H9 (cell line): ENCODE results near the gene LMOD1. TPM values are rescaled to one million over a fixed set of nuclear protein-coding genes. Genes with fewer than 3 reads are reported as not detected.

ENCODE experiments used
- DNase-seq: peaks from one replicate; pipeline ENCODE4 v3.0.0-alpha.2; 2017
- H2AFZ ChIP-seq: one replicate; pipeline ENCODE4 v1.6.1; 2013; ENCODE audit warnings: mild to moderate bottlenecking, low read length, control low read depth, moderate library complexity
- H2AK5ac ChIP-seq: 2 replicates; pipeline ENCODE4 v1.6.1; 2013; ENCODE audit warnings: low read length, control low read depth, mixed read lengths; ENCODE audit not compliant: insufficient read length
- H2BK120ac ChIP-seq: one replicate; pipeline ENCODE4 v1.6.1; 2013; ENCODE audit warnings: low read depth, mild to moderate bottlenecking, low read length, control low read depth, inconsistent platforms; ENCODE audit not compliant: poor library complexity, severe bottlenecking
- H2BK12ac ChIP-seq: 2 replicates; pipeline ENCODE4 v1.6.1; 2013; ENCODE audit warnings: low read length, control low read depth, mixed read lengths, low read depth; ENCODE audit not compliant: insufficient read length
- H2BK15ac ChIP-seq: 2 replicates; pipeline ENCODE4 v1.6.1; 2013; ENCODE audit warnings: low read depth, low read length, control low read depth
- H2BK20ac ChIP-seq: one replicate; pipeline ENCODE4 v1.6.1; 2013; ENCODE audit warnings: low read depth, mild to moderate bottlenecking, low read length, control low read depth, inconsistent platforms; ENCODE audit not compliant: poor library complexity, severe bottlenecking
- H2BK5ac ChIP-seq: 2 replicates; pipeline ENCODE4 v1.6.1; 2013; ENCODE audit warnings: low read length, control low read depth, mixed read lengths; ENCODE audit not compliant: insufficient read length
- H3K14ac ChIP-seq: 2 replicates; pipeline ENCODE4 v1.6.1; 2013; ENCODE audit warnings: low read length, control low read depth; ENCODE audit not compliant: insufficient read depth
- H3K18ac ChIP-seq: 2 replicates; pipeline ENCODE4 v1.6.1; 2013; ENCODE audit warnings: low read depth, mild to moderate bottlenecking, mixed read lengths, low read length, control low read depth; ENCODE audit not compliant: insufficient read length
- H3K23ac ChIP-seq: 2 replicates; pipeline ENCODE4 v1.6.1; 2013; ENCODE audit warnings: low read length, control low read depth, mixed read lengths, low read depth; ENCODE audit not compliant: insufficient read length
- H3K23me2 ChIP-seq: 2 replicates; pipeline ENCODE4 v1.6.1; 2013; ENCODE audit warnings: low read depth, mild to moderate bottlenecking, mixed read lengths, low read length, control low read depth; ENCODE audit not compliant: insufficient read length, poor library complexity, severe bottlenecking
- H3K27ac ChIP-seq: 2 replicates; pipeline ENCODE4 v1.5.1; 2013; ENCODE audit warnings: low read length, control low read depth, mixed read lengths, low read depth; ENCODE audit not compliant: insufficient read length
- H3K27me3 ChIP-seq: 2 replicates; pipeline ENCODE4 v1.6.1; 2013; ENCODE audit warnings: low read length, control low read depth, inconsistent platforms; ENCODE audit not compliant: insufficient read depth
- H3K4ac ChIP-seq: 2 replicates; pipeline ENCODE4 v1.6.1; 2013; ENCODE audit warnings: low read depth, mild to moderate bottlenecking, control low read depth, inconsistent platforms, low read length, moderate library complexity
- H3K4me1 ChIP-seq: 2 replicates; pipeline ENCODE4 v1.6.1; 2013; ENCODE audit warnings: low read length, control low read depth, inconsistent platforms; ENCODE audit not compliant: insufficient read depth
- H3K4me2 ChIP-seq: 2 replicates; pipeline ENCODE4 v1.6.1; 2013; ENCODE audit warnings: low read length, control low read depth, mixed read lengths; ENCODE audit not compliant: insufficient read length, insufficient read depth
- H3K56ac ChIP-seq: 2 replicates; pipeline ENCODE4 v1.6.1; 2013; ENCODE audit warnings: low read depth, mild to moderate bottlenecking, mixed read lengths, low read length, control low read depth; ENCODE audit not compliant: insufficient read length
- H3K79me1 ChIP-seq: 2 replicates; pipeline ENCODE4 v1.6.1; 2013; ENCODE audit warnings: low read depth, mild to moderate bottlenecking, moderate library complexity, low read length, control low read depth, inconsistent platforms; ENCODE audit not compliant: insufficient read depth, poor library complexity, severe bottlenecking
- H3K79me2 ChIP-seq: 2 replicates; pipeline ENCODE4 v1.6.1; 2013; ENCODE audit warnings: low read length, control low read depth, inconsistent platforms; ENCODE audit not compliant: insufficient read depth
- H3K9ac ChIP-seq: 2 replicates; pipeline ENCODE4 v1.6.1; 2013; ENCODE audit warnings: low read length, control low read depth, mixed read lengths; ENCODE audit not compliant: insufficient read length; ENCODE audit errors: extremely low read depth
- H3K9me3 ChIP-seq: one replicate; pipeline ENCODE4 v1.6.1; 2013; ENCODE audit warnings: low read depth, low read length, inconsistent platforms; ENCODE audit not compliant: control insufficient read depth
- H3T11ph ChIP-seq: one replicate; pipeline ENCODE4 v1.6.1; 2013; ENCODE audit warnings: mild to moderate bottlenecking, low read length, control low read depth, inconsistent platforms
- H4K20me1 ChIP-seq: one replicate; pipeline ENCODE4 v1.6.1; 2013; ENCODE audit not compliant: control insufficient read depth, insufficient read length, insufficient read depth
- H4K5ac ChIP-seq: 2 replicates; pipeline ENCODE4 v1.6.1; 2013; ENCODE audit warnings: low read depth, mild to moderate bottlenecking, mixed read lengths, low read length, control low read depth; ENCODE audit not compliant: insufficient read length
- H4K8ac ChIP-seq: replicated peaks from 2 replicates; pipeline ENCODE4 v1.6.1; 2013; ENCODE audit warnings: low read length, control low read depth, mixed read lengths, low read depth; ENCODE audit not compliant: insufficient read length
- H4K91ac ChIP-seq: 2 replicates; pipeline ENCODE4 v1.6.1; 2013; ENCODE audit warnings: low read depth, mild to moderate bottlenecking, moderate library complexity, mixed read lengths, low read length, control low read depth; ENCODE audit not compliant: insufficient read length
- H3K27ac Mint-ChIP-seq, 3 experiments: 2 replicates in 2 of 3; 3 replicates in 1 of 3; pipeline ENCODE4 v1.8.0; 2020 to 2021; ENCODE audit warnings: mixed read lengths in 3 of 3, mild to moderate bottlenecking in 1 of 3, moderate library complexity in 1 of 3
- H3K27me3 Mint-ChIP-seq: 2 replicates; pipeline ENCODE4 v1.8.0; 2021; ENCODE audit warnings: low read depth, mild to moderate bottlenecking, moderate library complexity, mixed read lengths
- H3K36me3 Mint-ChIP-seq, 3 experiments: 2 replicates in 2 of 3; 3 replicates in 1 of 3; pipeline ENCODE4 v1.8.0; 2020 to 2021; ENCODE audit warnings: low read depth in 3 of 3, mixed read lengths in 3 of 3; ENCODE audit not compliant: insufficient read depth in 1 of 3
- H3K4me1 Mint-ChIP-seq, 2 experiments: 2 replicates each; pipeline ENCODE4 v1.8.0; 2020; ENCODE audit warnings: mixed read lengths in 2 of 2
- H3K4me3 Mint-ChIP-seq, 2 experiments: 2 replicates in 1 of 2; 3 replicates in 1 of 2; pipeline ENCODE4 v1.8.0; 2020 to 2021; ENCODE audit warnings: mild to moderate bottlenecking in 2 of 2, mixed read lengths in 2 of 2, moderate library complexity in 1 of 2
- H3K9me3 Mint-ChIP-seq, 2 experiments: 2 replicates in 1 of 2; 3 replicates in 1 of 2; pipeline ENCODE4 v1.8.0; 2020; ENCODE audit warnings: mild to moderate bottlenecking in 2 of 2, mixed read lengths in 2 of 2, moderate library complexity in 1 of 2
- CTCF ChIP-seq: fragments of 200-600 bp; sonication (generic); conservative IDR thresholded peaks from 3 replicates; pipeline ENCODE4 v1.8.0; 2021; ENCODE audit warnings: antibody characterized with exemption, mild to moderate bottlenecking
- WGBS: extraction: QIAGEN DNeasy Blood & Tissue Kit; methylation state at CpG from one replicate; pipeline ENCODE4 v1.1.7; 2013; ENCODE audit warnings: missing lambda C conversion rate, low lambda C conversion rate, mixed read lengths; ENCODE audit not compliant: insufficient read length; ENCODE audit errors: extremely low coverage; 5-methylcytosine and 5-hydroxymethylcytosine counted together
- total RNA-seq: library from RNA; stranded (reverse); gene quantifications from 2 replicates; pipeline ENCODE4 v1.2.1, GENCODE V29; 2021

LMOD1 gene
- total RNA-seq, 1 experiment from 2014 or later, result 0.31 TPM

- H2BK5ac ChIP-seq, result no peak overlapping the region
- H4K8ac ChIP-seq, result no peak overlapping the region
- H4K5ac ChIP-seq, result no peak overlapping the region
- no peaks in the 10 kb centered on the region for H3K79me2 ChIP-seq
- no peak overlapping the region for H3K14ac ChIP-seq
- no CpG with 5 or more reads among the region's 3 CpGs for WGBS
- H3K4me2 ChIP-seq, result no peak overlapping the region
- no peak overlapping the region for H4K91ac ChIP-seq
- no peak overlapping the region for H2BK20ac ChIP-seq
- no peaks in the 10 kb centered on the region for H4K20me1 ChIP-seq
- H3K18ac ChIP-seq, result no peak overlapping the region
- H2BK15ac ChIP-seq, result no peak overlapping the region
- H3K9me3 ChIP-seq, result no peaks in the 10 kb centered on the region
- no peak overlapping the region for H3K27ac ChIP-seq
- no peaks in the 10 kb centered on the region for H3K9me3 Mint-ChIP-seq
- peaks cover 30 to 39% of the 10 kb centered on the region in 2 experiments for H3K4me1 Mint-ChIP-seq
- no peaks in the 10 kb centered on the region for H3K36me3 Mint-ChIP-seq
- no peak overlapping the region for H2AK5ac ChIP-seq
- no peak overlapping the region for H3K56ac ChIP-seq
- H3K27me3 ChIP-seq, result no peaks in the 10 kb centered on the region
- no peak overlapping the region for H3K27ac Mint-ChIP-seq
- H3K27me3 Mint-ChIP-seq, result peaks cover 15% of the 10 kb centered on the region
- no peak overlapping the region for H2AFZ ChIP-seq
- H3K4me1 ChIP-seq, result peaks cover 5% of the 10 kb centered on the region; the same call in 1 of the 2 replicates
- no peak for DNase-seq
- no peak overlapping the region for H3K4ac ChIP-seq
- H2BK120ac ChIP-seq, result no peak overlapping the region
- H3K79me1 ChIP-seq, result no peaks in the 10 kb centered on the region
- no peak overlapping the region for H3K9ac ChIP-seq
- no peak overlapping the region for H3K23ac ChIP-seq
- no peak for TF ChIP-seq CTCF
- H2BK12ac ChIP-seq, result no peak overlapping the region
- peaks cover 5% of the 10 kb centered on the region for H3K23me2 ChIP-seq
- no peak overlapping the region for H3K4me3 Mint-ChIP-seq
- H3T11ph ChIP-seq, result no peak overlapping the region
Observed at GRCh38 chr1:201890806-201891450, 55.4 kb downstream of the LMOD1 start.
